Adrenal gland (tissue), 5 donors: ENCODE measurements around the gene HMOX2.

ENCODE experiments used
- POLR2A ChIP-seq, 2 donors: fragments of 450-650 bp; IDR thresholded peaks; one replicate each; pipeline ENCODE4 v1.6.1; 2017; ENCODE audit warnings: antibody characterized with exemption in 2 of 2, mild to moderate bottlenecking in 2 of 2, moderate library complexity in 1 of 2
- TF ChIP-seq, protein P1 (sequence below), 6 experiments: fragments of 450-650 bp in 4 of 6; fragments of 200-600 bp in 2 of 6; sonication (generic) in 1 of 6; IDR thresholded peaks; 1 replicate in 5 of 6; 2 replicates in 1 of 6; pipeline versions ENCODE4 v1.5.1 to v1.8.0; 2016 to 2021; ENCODE audit warnings: antibody characterized with exemption in 6 of 6, mild to moderate bottlenecking in 2 of 6, moderate library complexity in 1 of 6
- donor health status: DM: no; HTN: no; CAD: no.

DNA sequence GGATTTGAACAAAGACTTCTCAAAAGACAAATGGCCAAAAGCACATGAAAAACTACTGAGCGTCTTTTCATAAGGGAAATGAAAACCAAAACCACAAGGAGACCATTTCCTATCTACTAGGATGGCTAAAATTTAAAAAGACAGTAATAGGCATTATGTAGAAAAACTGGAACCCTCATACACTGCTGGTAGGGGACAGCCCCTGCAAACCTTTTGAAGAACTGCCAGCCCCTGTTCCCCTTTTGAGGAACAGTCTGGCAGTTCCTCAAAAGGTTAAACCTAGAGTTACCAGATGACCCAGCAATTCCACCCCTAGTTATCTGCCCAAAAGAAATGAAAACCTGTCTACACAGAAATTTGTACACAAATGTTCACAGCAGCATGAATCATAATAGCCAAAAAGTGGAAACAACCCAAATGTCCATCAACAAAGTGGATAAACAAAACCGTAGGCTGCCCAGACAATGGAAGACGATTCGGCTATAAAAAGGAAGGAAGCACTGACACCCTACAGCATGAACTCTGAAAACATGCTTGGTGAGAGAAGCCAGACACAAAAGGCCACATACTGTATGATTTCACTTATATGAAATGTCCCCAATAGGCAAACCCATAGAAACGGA lies 39.5 kb downstream of the HMOX2 start:
- TF ChIP-seq, protein P1, sequence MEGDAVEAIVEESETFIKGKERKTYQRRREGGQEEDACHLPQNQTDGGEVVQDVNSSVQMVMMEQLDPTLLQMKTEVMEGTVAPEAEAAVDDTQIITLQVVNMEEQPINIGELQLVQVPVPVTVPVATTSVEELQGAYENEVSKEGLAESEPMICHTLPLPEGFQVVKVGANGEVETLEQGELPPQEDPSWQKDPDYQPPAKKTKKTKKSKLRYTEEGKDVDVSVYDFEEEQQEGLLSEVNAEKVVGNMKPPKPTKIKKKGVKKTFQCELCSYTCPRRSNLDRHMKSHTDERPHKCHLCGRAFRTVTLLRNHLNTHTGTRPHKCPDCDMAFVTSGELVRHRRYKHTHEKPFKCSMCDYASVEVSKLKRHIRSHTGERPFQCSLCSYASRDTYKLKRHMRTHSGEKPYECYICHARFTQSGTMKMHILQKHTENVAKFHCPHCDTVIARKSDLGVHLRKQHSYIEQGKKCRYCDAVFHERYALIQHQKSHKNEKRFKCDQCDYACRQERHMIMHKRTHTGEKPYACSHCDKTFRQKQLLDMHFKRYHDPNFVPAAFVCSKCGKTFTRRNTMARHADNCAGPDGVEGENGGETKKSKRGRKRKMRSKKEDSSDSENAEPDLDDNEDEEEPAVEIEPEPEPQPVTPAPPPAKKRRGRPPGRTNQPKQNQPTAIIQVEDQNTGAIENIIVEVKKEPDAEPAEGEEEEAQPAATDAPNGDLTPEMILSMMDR (IDR thresholded peaks at IDR 0.05) = no peak
- TF ChIP-seq POLR2A (IDR thresholded peaks at IDR 0.05) = no peak
